Breast epithelium (tissue), 3 donors: ENCODE data around the gene CAMSAP1.

Experiments used
- CTCF ChIP-seq, 3 donors: fragments of 450-650 bp; IDR thresholded peaks; one replicate each; pipeline ENCODE4 v1.5.1; 2016 to 2017; ENCODE audit warnings: antibody characterized with exemption in 3 of 3, mild to moderate bottlenecking in 3 of 3, moderate library complexity in 3 of 3
- POLR2A ChIP-seq: fragments of 450-650 bp; IDR thresholded peaks from one replicate; pipeline ENCODE4 v1.6.1; 2016; ENCODE audit warnings: antibody characterized with exemption, mild to moderate bottlenecking, moderate library complexity
- POLR2AphosphoS5 ChIP-seq, 3 donors: sonication (generic); formaldehyde crosslinking; IDR thresholded peaks; one replicate each; pipeline ENCODE4 v1.6.1; 2017; ENCODE audit warnings: antibody characterized with exemption in 3 of 3

GRCh38 chr9:135828656-135829055 is 78.7 kb downstream of the CAMSAP1 start:
- TF ChIP-seq CTCF (IDR thresholded peaks at IDR 0.05) (no peak), POLR2A (no peak), POLR2AphosphoS5 (IDR thresholded peaks at IDR 0.05) (no peak)
